Panc1 (cell line): ENCODE measurements around the gene ARID4B. TPM values are rescaled to one million over a fixed set of nuclear protein-coding genes. Genes with fewer than 3 reads are reported as not detected.

ENCODE experiments used
- ATAC-seq: fragments of 200-7000 bp; cut with Tn5 transposase; 2 replicates; pipeline ENCODE4 v1.9.1; 2020; ENCODE audit warnings: mild to moderate bottlenecking, moderate library complexity
- BruUV-seq: library from RNA; stranded (reverse); fragments of 400-500 nt; replicated peaks from 2 replicates; lab custom pipeline; 2021; lab: Mats Ljungman, UMichigan
- CTCF ChIA-PET: fragments of 300-600 bp; sonication (Branson Sonifier 250); formaldehyde crosslinking; loops from one replicate; lab custom pipeline; 2022; ENCODE audit warnings: antibody characterized with exemption; lab: Charles Lee
- POLR2A ChIA-PET: fragments of 300-600 bp; sonication (Branson Sonifier 250); formaldehyde crosslinking; loops from one replicate; lab custom pipeline; 2022; ENCODE audit warnings: antibody characterized with exemption; lab: Charles Lee
- DNase-seq: peaks from one replicate; pipeline ENCODE4 v3.0.0-alpha.2; 2010; ENCODE audit warnings: low read depth, low spot score
- H3K27ac ChIP-seq: 2 replicates; pipeline ENCODE4 v1.5.1; 2011; ENCODE audit warnings: mild to moderate bottlenecking, low read length, inconsistent platforms
- H3K27me3 ChIP-seq: fragments of 200-500 bp; sonication (Bioruptor generic); 2 replicates; pipeline ENCODE4 v1.6.0; 2014; ENCODE audit warnings: low read length, inconsistent platforms; ENCODE audit not compliant: control insufficient read depth, insufficient read depth
- H3K36me3 ChIP-seq: fragments of 200-500 bp; sonication (Bioruptor generic); 2 replicates; pipeline ENCODE4 v1.5.1; 2014; ENCODE audit warnings: inconsistent platforms, mild to moderate bottlenecking, low read length, moderate library complexity; ENCODE audit not compliant: control insufficient read depth, insufficient read depth
- H3K4me1 ChIP-seq: 2 replicates; pipeline ENCODE4 v1.5.1; 2011; ENCODE audit warnings: inconsistent platforms, mild to moderate bottlenecking, low read length, moderate library complexity; ENCODE audit not compliant: control insufficient read depth, insufficient read depth
- H3K4me3 ChIP-seq, 2 experiments: 2 replicates each; pipeline ENCODE4 v1.5.1; 2011 to 2012; ENCODE audit warnings: low read depth in 2 of 2, low read length in 2 of 2, mild to moderate bottlenecking in 2 of 2, inconsistent platforms in 1 of 2, moderate library complexity in 1 of 2
- H3K9me3 ChIP-seq: fragments of 200-500 bp; sonication (Bioruptor generic); 2 replicates; pipeline ENCODE4 v1.5.1; 2014; ENCODE audit warnings: low read depth, mild to moderate bottlenecking, inconsistent platforms, low read length, moderate library complexity; ENCODE audit not compliant: control insufficient read depth, insufficient read depth
- POLR2AphosphoS5 ChIP-seq: IDR thresholded peaks from 2 replicates; pipeline ENCODE4 v1.6.1; 2012; ENCODE audit warnings: mild to moderate bottlenecking, low read depth, low read length, moderate library complexity
- SIN3A ChIP-seq: IDR thresholded peaks from 2 replicates; pipeline ENCODE4 v1.6.1; 2012; ENCODE audit warnings: low read depth, mild to moderate bottlenecking, low read length, moderate library complexity, borderline replicate concordance; ENCODE audit not compliant: insufficient read depth
- TCF7L2 ChIP-seq: IDR thresholded peaks from 2 replicates; pipeline ENCODE4 v1.6.1; 2011; ENCODE audit warnings: mild to moderate bottlenecking, low read depth, low read length, inconsistent platforms
- in situ Hi-C: cut with HindIII; loops from 2 replicates; pipeline ENCODE4 v1.10.0; 2016; ENCODE audit warnings: low sequenced_read_pairs, low pct_unique_long_range_greater_than_20kb
- intact Hi-C: fragments of 100-400 bp; cut with micrococcal nuclease; formaldehyde crosslinking; loops from one replicate; pipeline ENCODE4 v1.10.0; 2022; ENCODE audit not compliant: unreplicated experiment
- total RNA-seq: library from RNA; stranded (reverse); gene quantifications from one replicate; pipeline ENCODE4 v1.2.1, GENCODE V29; 2021; ENCODE audit not compliant: unreplicated experiment
- TF ChIP-seq, protein P1 (sequence below): fragments of 450-650 bp; IDR thresholded peaks from 2 replicates; pipeline ENCODE4 v1.5.1; 2017; ENCODE audit warnings: mild to moderate bottlenecking
- TF ChIP-seq, protein P2 (sequence below), 2 experiments: IDR thresholded peaks; 2 replicates each; pipeline ENCODE4 v1.6.1; 2011 to 2012; ENCODE audit warnings: low read depth in 2 of 2, control low read depth in 1 of 2, low read length in 1 of 2, mild to moderate bottlenecking in 1 of 2, moderate library complexity in 1 of 2; ENCODE audit not compliant: insufficient read depth in 1 of 2

Gene ARID4B
- total RNA-seq, 1 experiment from 2014 or later: 37.5 TPM

DNA sequence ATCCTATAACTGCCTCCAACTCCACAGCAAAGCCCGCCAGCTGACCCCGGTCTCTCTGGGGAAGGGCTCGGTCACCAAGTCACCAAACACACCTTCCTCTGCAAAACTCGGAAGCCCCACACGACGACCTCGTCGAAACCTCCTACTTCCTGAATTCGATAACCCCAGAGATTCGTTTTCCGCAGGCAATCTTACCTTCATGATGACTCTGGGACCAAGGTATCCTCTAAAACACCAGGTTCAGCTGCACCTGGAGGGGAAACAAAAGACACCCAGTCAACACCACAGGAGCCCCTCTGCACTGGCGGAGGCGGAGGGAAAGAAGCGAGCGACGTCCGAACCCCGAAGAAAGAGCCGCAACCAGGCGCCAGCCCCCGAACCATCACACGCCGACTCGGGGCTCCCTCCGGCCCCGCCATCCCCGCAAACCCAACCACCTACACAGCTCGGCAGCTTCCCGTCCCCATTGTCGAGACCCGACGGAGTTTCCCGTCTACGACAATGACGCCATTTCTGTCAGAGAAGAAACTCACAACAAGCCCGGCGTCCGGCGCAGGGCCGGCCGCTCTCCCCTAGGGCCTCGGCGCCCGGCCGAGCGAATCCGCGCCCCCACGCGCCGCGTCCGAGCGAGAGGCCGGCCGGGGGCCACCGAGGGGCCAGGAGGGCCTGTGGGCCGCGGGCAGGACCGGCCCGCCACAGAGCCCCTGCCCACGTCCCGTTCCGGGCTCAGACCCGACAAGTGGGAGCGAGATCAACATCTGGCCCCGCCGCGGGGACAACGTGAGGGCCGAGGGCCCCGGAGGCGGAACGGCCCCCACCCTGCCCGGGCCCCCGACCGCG lies 1.0 kb downstream of the ARID4B start:
- in situ Hi-C loops (no loop called here), intact Hi-C loops (loop anchor here (5.0 kb wide), 1 partner anchor 75 kb away; no protein-coding TSS in a partner anchor)
- no peak for DNase-seq
- no peaks in the 10 kb centered on the region for H3K27me3 ChIP-seq
- no peaks in the 10 kb centered on the region for H3K9me3 ChIP-seq
- ChIA-PET CTCF (no interaction called here), POLR2A (interaction anchor here (0.6 kb wide), 1 partner anchor 19 kb away, joined by 11 read pairs; no protein-coding TSS in a partner anchor)
- H3K27ac ChIP-seq: peak overlapping the region; percentile 93
- no TSS peak for BruUV-seq
- peaks cover 16% of the 10 kb centered on the region for H3K36me3 ChIP-seq
- H3K4me3 ChIP-seq: peak overlapping the region; percentile 94 to 95
- peak; percentile 4 for ATAC-seq
- TF ChIP-seq TCF7L2 (no peak), POLR2AphosphoS5 (no peak), SIN3A (peak; percentile 71; the same call in 1 of the 2 replicates)
- H3K4me1 ChIP-seq: peaks cover 20% of the 10 kb centered on the region

DNA sequence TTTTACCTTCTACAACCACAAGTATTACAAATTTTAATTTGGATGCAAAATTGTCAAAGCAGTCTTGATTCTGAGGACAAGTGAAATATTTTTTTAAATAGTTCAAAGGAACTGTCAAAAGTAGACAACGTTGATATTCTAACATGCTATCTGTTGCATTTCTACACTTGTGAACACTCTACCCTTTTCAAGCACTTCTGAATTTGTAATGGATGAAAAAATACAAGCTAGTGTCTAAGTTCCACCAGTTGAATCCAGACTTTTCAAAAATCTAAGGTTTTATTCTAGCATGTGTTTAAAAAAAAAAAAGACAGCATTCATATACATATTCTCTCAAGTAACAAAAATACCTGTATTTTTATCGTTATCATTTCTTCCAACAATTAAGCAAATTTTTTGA lies 2.1 kb downstream of the ARID4B start:
- Histone ChIP-seq H3K4me3 (peak overlapping the region; percentile 94 to 95), H3K27ac (peak overlapping the region; percentile 93), H3K4me1 (peaks cover 12% of the 10 kb centered on the region; the same call in 1 of the 2 replicates), H3K36me3 (peaks cover 16% of the 10 kb centered on the region), H3K27me3 (no peaks in the 10 kb centered on the region), H3K9me3 (no peaks in the 10 kb centered on the region)
- TF ChIP-seq, protein P1, sequence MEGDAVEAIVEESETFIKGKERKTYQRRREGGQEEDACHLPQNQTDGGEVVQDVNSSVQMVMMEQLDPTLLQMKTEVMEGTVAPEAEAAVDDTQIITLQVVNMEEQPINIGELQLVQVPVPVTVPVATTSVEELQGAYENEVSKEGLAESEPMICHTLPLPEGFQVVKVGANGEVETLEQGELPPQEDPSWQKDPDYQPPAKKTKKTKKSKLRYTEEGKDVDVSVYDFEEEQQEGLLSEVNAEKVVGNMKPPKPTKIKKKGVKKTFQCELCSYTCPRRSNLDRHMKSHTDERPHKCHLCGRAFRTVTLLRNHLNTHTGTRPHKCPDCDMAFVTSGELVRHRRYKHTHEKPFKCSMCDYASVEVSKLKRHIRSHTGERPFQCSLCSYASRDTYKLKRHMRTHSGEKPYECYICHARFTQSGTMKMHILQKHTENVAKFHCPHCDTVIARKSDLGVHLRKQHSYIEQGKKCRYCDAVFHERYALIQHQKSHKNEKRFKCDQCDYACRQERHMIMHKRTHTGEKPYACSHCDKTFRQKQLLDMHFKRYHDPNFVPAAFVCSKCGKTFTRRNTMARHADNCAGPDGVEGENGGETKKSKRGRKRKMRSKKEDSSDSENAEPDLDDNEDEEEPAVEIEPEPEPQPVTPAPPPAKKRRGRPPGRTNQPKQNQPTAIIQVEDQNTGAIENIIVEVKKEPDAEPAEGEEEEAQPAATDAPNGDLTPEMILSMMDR: no peak
- TF ChIP-seq TCF7L2 (no peak), POLR2AphosphoS5 (no peak), SIN3A (no peak)
- TF ChIP-seq, protein P2, sequence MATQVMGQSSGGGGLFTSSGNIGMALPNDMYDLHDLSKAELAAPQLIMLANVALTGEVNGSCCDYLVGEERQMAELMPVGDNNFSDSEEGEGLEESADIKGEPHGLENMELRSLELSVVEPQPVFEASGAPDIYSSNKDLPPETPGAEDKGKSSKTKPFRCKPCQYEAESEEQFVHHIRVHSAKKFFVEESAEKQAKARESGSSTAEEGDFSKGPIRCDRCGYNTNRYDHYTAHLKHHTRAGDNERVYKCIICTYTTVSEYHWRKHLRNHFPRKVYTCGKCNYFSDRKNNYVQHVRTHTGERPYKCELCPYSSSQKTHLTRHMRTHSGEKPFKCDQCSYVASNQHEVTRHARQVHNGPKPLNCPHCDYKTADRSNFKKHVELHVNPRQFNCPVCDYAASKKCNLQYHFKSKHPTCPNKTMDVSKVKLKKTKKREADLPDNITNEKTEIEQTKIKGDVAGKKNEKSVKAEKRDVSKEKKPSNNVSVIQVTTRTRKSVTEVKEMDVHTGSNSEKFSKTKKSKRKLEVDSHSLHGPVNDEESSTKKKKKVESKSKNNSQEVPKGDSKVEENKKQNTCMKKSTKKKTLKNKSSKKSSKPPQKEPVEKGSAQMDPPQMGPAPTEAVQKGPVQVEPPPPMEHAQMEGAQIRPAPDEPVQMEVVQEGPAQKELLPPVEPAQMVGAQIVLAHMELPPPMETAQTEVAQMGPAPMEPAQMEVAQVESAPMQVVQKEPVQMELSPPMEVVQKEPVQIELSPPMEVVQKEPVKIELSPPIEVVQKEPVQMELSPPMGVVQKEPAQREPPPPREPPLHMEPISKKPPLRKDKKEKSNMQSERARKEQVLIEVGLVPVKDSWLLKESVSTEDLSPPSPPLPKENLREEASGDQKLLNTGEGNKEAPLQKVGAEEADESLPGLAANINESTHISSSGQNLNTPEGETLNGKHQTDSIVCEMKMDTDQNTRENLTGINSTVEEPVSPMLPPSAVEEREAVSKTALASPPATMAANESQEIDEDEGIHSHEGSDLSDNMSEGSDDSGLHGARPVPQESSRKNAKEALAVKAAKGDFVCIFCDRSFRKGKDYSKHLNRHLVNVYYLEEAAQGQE (IDR thresholded peaks at IDR 0.05; ENCODE audit: insufficient read depth in 1 of 2, low read depth in 2 of 2, low read length in 1 of 2): no peak
- intact Hi-C loops: loop anchor here (5.0 kb wide), 1 partner anchor 74 kb away; no protein-coding TSS in a partner anchor
- in situ Hi-C loops: no loop called here
- no TSS peak for BruUV-seq
- ATAC-seq (no peak), DNase-seq (no peak)
- POLR2A ChIA-PET: interaction anchor here (0.7 kb wide), 1 partner anchor 46 kb away, joined by 7 read pairs; no protein-coding TSS in a partner anchor
- CTCF ChIA-PET: no interaction called here
